SU-DHL-6 (cell line): ENCODE data around the gene LRP4.

ENCODE experiments used
- H2AFZ ChIP-seq: fragments of 200-600 bp; sonication (generic); 2 replicates; pipeline ENCODE4 v1.6.1; 2014; ENCODE audit warnings: low read depth, mild to moderate bottlenecking, moderate library complexity, mixed read lengths, antibody characterized with exemption, low read length; ENCODE audit not compliant: severe bottlenecking
- H3F3A ChIP-seq: fragments of 200-600 bp; shearing (Covaris generic); 2 replicates; pipeline ENCODE4 v1.6.0; 2016; ENCODE audit warnings: antibody characterized with exemption, mild to moderate bottlenecking; ENCODE audit not compliant: insufficient read depth
- H3K27ac ChIP-seq: fragments of 200-600 bp; sonication (generic); 2 replicates; pipeline ENCODE4 v1.5.1; 2016; ENCODE audit warnings: low read depth, mild to moderate bottlenecking, low read length, moderate library complexity, mixed read lengths
- H3K27me3 ChIP-seq: fragments of 200-600 bp; sonication (generic), shearing (Covaris generic); 2 replicates; pipeline ENCODE4 v1.6.0; 2014; ENCODE audit warnings: mild to moderate bottlenecking, low read length
- H3K36me3 ChIP-seq: fragments of 200-600 bp; sonication (generic); 2 replicates; pipeline ENCODE4 v1.6.1; 2014; ENCODE audit warnings: mild to moderate bottlenecking, low read length, mixed read lengths
- H3K4me2 ChIP-seq: fragments of 300-600, 200-600 bp; shearing (Covaris generic), sonication (generic); 2 replicates; pipeline ENCODE4 v1.6.0; 2014; ENCODE audit warnings: low read length, low read depth, mild to moderate bottlenecking; ENCODE audit not compliant: poor library complexity, severe bottlenecking
- H3K4me3 ChIP-seq: fragments of 200-600 bp; sonication (generic); 2 replicates; pipeline ENCODE4 v1.5.1; 2014; ENCODE audit warnings: antibody characterized with exemption, low read length, mild to moderate bottlenecking, mixed read lengths; ENCODE audit not compliant: insufficient read depth, poor library complexity, severe bottlenecking
- H3K79me2 ChIP-seq: fragments of 200-600 bp; sonication (generic); 2 replicates; pipeline ENCODE4 v1.6.1; 2014; ENCODE audit warnings: mild to moderate bottlenecking, low read length, moderate library complexity; ENCODE audit not compliant: insufficient read depth
- H3K9ac ChIP-seq: fragments of 200-600 bp; sonication (generic); 2 replicates; pipeline ENCODE4 v1.7.0; 2014; ENCODE audit warnings: mild to moderate bottlenecking, low read length
- H3K9me2 ChIP-seq: fragments of 200-600 bp; sonication (generic); replicated peaks from 2 replicates; pipeline ENCODE4 v1.6.1; 2014; ENCODE audit warnings: low read length; ENCODE audit not compliant: insufficient read depth
- H3K9me3 ChIP-seq: fragments of 200-600 bp; sonication (generic); 2 replicates; pipeline ENCODE4 v1.6.1; 2014; ENCODE audit warnings: low read length, mixed read lengths; ENCODE audit not compliant: insufficient read depth
- H4K20me1 ChIP-seq: fragments of 200-600 bp; sonication (generic); 2 replicates; pipeline ENCODE4 v1.6.1; 2014; ENCODE audit warnings: low read depth, mild to moderate bottlenecking, antibody characterized with exemption, low read length, moderate library complexity, mixed read lengths
- EZH2phosphoT487 ChIP-seq: fragments of 200-600 bp; sonication (generic), shearing (Covaris generic); conservative IDR thresholded peaks from 2 replicates; pipeline ENCODE4 v1.6.1; 2018; ENCODE audit warnings: mild to moderate bottlenecking, antibody characterized with exemption, low read length, moderate library complexity, mixed read lengths
- TF ChIP-seq, protein P1 (sequence below): fragments of 200-600 bp; sonication (generic); IDR thresholded peaks from one replicate; pipeline ENCODE4 v1.5.1; 2017; ENCODE audit warnings: antibody characterized with exemption, mild to moderate bottlenecking, low read length, moderate library complexity; ENCODE audit not compliant: insufficient read depth, poor library complexity, severe bottlenecking

LRP4 gene

DNA sequence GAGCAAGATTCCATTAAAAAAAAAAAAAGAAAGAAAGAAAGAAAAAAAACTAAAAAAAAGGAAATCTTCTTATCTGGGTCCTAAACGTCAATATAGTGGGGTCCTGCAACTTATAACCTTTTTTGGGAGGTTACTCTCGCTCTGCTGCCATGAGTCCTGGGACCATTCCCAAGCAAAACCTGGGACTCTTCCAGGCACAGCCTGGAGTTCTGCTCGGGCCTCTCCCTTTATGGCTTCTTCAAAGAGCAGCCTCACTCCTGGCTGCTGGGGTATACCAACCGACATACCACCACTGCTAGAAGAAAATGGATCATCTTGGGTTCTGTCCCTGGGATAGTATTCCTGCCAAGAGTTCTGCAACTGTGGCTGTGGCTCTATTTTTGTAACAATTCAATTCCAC is 58.1 kb downstream of the LRP4 start:
- Histone ChIP-seq H3K79me2 (no peaks in the 10 kb centered on the region), H3F3A (no peaks in the 10 kb centered on the region), H3K4me2 (no peak overlapping the region), H3K27me3 (no peaks in the 10 kb centered on the region), H3K27ac (no peak overlapping the region), H4K20me1 (no peaks in the 10 kb centered on the region), H3K36me3 (no peaks in the 10 kb centered on the region), H3K9ac (no peak overlapping the region), H3K9me3 (no peaks in the 10 kb centered on the region), H2AFZ (no peak overlapping the region), H3K4me3 (no peak overlapping the region), H3K9me2 (no peaks in the 10 kb centered on the region)
- TF ChIP-seq, protein P1, sequence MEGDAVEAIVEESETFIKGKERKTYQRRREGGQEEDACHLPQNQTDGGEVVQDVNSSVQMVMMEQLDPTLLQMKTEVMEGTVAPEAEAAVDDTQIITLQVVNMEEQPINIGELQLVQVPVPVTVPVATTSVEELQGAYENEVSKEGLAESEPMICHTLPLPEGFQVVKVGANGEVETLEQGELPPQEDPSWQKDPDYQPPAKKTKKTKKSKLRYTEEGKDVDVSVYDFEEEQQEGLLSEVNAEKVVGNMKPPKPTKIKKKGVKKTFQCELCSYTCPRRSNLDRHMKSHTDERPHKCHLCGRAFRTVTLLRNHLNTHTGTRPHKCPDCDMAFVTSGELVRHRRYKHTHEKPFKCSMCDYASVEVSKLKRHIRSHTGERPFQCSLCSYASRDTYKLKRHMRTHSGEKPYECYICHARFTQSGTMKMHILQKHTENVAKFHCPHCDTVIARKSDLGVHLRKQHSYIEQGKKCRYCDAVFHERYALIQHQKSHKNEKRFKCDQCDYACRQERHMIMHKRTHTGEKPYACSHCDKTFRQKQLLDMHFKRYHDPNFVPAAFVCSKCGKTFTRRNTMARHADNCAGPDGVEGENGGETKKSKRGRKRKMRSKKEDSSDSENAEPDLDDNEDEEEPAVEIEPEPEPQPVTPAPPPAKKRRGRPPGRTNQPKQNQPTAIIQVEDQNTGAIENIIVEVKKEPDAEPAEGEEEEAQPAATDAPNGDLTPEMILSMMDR = no peak
- no peak for TF ChIP-seq EZH2phosphoT487

DNA sequence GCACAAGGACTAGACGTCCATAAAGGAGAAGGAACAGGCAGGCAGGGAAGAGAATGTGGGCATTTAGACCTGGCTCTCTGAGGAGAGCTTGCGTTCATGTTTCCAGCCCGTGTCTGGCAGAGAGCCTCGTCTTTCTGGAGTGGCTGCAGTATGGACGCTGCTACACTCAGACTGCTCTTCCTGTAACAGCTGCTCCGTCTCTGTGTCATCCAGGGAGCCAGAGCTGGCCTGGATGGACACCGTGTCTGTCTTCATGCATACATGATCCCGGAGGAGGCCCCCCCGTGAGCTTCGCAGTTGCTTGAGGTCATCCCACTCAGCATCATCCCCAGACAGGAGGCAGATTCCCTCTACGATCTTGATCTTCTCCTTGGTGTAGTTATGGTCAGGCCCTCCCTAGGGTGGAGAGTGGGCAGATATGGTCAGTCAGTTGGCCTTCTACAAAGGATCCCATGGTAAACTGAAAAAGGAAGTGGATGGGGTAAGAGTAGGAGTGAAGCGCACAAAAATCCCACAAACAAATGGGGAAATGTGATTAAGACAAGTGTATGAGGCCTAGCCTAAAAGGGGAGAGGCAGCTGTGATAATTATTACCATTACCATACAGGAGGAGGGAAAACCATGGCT is 59.3 kb downstream of the LRP4 start:
- H3K9ac ChIP-seq = no peak overlapping the region
- H3K9me3 ChIP-seq = no peaks in the 10 kb centered on the region
- TF ChIP-seq, protein P1 = no peak
- no peak for TF ChIP-seq EZH2phosphoT487
- no peaks in the 10 kb centered on the region for H3K79me2 ChIP-seq
- no peaks in the 10 kb centered on the region for H4K20me1 ChIP-seq
- H3K4me3 ChIP-seq = no peak overlapping the region
- no peak overlapping the region for H2AFZ ChIP-seq
- no peak overlapping the region for H3K4me2 ChIP-seq
- no peak overlapping the region for H3K27ac ChIP-seq
- no peaks in the 10 kb centered on the region for H3F3A ChIP-seq
- no peaks in the 10 kb centered on the region for H3K9me2 ChIP-seq
- no peaks in the 10 kb centered on the region for H3K36me3 ChIP-seq
- no peaks in the 10 kb centered on the region for H3K27me3 ChIP-seq

DNA sequence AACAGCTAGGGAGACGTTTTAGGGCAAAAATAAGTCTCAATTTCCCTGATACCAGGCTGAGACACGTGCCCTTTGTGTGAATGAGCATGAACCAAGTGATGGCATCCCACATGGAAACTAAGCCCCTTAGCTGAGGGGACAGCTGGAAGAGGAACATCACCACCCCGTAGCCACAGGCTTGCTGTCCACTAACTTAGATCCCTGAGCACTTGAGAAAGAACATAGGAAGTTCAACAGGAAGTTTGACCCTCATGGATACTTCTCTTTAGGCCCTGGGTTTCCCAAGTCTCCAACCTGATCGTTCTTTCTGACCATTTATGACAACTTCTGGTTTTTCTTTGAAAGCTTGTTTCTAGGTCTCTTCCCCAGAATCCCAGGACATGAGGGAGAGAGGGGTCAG is 60.7 kb downstream of the LRP4 start:
- TF ChIP-seq EZH2phosphoT487 = no peak
- Histone ChIP-seq H3F3A (no peaks in the 10 kb centered on the region), H3K9me3 (no peaks in the 10 kb centered on the region)

DNA sequence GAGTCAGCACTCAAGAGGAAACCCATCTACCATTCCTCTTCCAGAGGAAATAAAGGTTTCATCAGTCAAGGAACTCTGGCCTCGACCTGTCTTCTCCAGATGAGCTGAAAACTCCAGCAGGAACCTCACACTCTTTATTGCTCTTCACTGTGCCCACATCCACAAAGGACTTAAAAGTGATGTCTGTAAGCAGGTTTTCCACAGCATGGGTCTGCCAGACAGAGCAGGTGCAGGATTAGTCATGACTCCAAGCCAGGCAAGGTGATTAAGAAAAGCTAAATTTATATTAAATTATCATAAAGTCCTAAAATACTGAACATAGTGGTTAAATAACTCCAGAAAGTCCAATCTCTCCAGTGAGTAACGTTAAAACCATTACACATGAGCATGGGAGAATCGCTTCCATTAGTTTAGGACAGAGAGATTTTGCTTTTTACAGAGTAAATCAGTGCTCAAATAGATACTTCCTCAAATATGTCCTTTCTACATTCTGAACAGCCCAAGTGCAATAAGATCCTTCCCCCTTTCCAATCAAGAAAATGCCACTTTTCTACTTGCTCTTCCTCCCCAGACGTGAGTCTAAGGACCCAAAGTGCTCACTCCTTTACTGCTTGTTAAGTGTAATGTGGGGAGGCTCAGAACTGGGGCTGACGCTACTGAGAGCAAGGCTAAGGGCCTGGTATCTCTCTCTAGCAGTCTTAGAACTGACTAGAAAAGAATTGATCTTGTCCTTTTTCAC is 61.6 kb downstream of the LRP4 start:
- Histone ChIP-seq H3K36me3 (no peaks in the 10 kb centered on the region), H4K20me1 (no peaks in the 10 kb centered on the region), H3K9me2 (no peaks in the 10 kb centered on the region), H2AFZ (no peak overlapping the region), H3K27me3 (no peaks in the 10 kb centered on the region), H3K27ac (no peak overlapping the region), H3K4me2 (no peak overlapping the region), H3K79me2 (no peaks in the 10 kb centered on the region), H3K9ac (no peak overlapping the region), H3F3A (no peaks in the 10 kb centered on the region), H3K9me3 (no peaks in the 10 kb centered on the region), H3K4me3 (no peak overlapping the region)
- no peak for TF ChIP-seq EZH2phosphoT487
- TF ChIP-seq, protein P1 = no peak

More for the DNA sequence above, 60.7 kb downstream of the LRP4 start:
- no peaks in the 10 kb centered on the region for H3K36me3 ChIP-seq
- no peak overlapping the region for H3K4me3 ChIP-seq
- no peaks in the 10 kb centered on the region for H3K79me2 ChIP-seq
- no peak overlapping the region for H3K9ac ChIP-seq
- no peaks in the 10 kb centered on the region for H3K9me2 ChIP-seq
- no peak overlapping the region for H3K4me2 ChIP-seq
- H2AFZ ChIP-seq = no peak overlapping the region
- no peak overlapping the region for H3K27ac ChIP-seq
- no peaks in the 10 kb centered on the region for H4K20me1 ChIP-seq
- no peaks in the 10 kb centered on the region for H3K27me3 ChIP-seq
